HG03280 (cell line): ENCODE results near the gene OLA1.
"Not testable (repeated sequence)": the region's sequence is repeated elsewhere in the genome, so short reads cannot be mapped to it uniquely, and the experiment has no call there.

Source experiments
- ATAC-seq: cut with Tn5 transposase; IDR thresholded peaks from one replicate; pipeline ENCODE4 v1.9.1; 2021; ENCODE audit warnings: mild to moderate bottlenecking, moderate library complexity; ENCODE audit not compliant: unreplicated experiment

Gene OLA1

DNA sequence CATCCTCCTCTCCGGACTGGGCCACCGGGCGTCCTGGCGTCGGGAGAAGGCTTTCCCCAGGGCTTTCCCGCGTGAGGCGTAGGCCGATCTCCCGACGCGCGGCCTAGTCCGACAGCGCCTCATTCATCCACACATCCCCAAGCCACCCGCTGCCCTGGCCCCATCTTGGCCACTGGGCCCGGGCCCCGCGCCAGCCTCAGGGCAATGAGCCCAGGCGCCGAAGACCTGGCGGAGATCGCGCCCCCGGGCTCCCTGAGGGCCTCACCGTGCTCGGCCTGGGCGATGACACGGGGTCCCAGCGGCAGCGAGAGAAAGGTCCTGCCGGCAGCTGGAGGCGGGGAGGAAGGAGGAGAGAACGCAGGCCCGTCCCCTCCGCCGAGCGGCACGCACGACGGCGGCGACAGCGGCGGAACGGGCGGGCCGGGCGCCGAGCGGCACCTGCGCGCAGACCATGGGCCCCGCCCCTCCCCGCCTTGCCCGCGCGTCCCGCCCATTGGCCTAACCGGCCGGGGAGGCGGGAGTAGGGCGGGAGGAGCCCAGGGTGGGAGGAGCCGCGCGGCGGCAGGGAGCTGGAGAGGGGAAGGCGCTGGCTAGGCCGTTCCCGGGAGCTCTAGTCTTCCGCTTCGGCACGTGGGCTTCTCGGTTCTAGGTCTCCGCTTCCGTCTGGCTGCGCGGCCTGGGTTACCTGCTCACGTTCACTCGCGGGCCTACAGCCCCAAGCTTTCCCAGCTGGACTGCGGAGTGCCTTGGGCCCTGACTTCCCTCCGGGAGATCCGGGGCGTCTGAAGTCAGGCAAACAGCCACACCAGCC, at the start of gene OLA1:
Gene OLA1 (minus strand): TSS at position 346 of the 811 bp plus-strand sequence. CDS start 1,717 bp downstream, outside the sequence.
- ATAC-seq = peak; percentile 97

DNA sequence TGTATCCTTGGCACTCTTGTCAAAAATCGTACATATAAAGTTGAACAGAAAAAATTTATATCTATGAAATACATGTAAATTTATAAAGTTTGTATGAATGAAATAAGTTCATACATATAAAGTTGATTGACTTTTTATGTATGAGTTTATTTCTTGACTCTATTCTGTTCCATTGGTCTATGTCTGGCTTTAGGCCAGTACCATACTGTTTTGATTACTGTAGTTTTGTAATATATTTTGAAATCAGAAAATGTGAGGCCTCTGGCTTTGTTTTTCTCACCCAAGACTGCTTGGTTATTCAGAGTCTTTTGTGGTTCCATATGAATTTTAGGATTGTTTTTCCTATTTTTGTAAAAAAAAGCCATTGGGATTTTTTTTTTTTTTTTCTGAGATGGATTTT, 44.6 kb upstream of the OLA1 start:
- ATAC-seq = no peak

DNA sequence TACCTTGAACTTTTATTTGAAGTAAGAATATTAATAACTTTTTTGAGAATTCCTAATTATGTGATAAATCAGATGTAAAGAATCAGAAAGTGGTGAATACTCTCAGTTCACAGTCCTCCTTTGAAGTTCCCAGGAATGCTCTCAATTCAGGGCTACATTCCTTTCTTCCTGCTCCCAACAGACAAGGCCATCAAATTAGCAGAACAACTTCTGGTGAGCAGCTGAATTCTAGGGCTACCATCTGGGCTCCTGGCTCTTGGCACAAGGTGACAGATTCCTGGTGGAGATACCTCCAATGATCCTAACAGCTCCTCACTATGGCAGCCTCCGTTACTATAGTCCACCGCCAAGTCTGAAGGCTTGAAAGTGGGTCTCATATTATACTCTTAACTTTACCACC, 37.8 kb upstream of the OLA1 start:
- ATAC-seq = no peak

DNA sequence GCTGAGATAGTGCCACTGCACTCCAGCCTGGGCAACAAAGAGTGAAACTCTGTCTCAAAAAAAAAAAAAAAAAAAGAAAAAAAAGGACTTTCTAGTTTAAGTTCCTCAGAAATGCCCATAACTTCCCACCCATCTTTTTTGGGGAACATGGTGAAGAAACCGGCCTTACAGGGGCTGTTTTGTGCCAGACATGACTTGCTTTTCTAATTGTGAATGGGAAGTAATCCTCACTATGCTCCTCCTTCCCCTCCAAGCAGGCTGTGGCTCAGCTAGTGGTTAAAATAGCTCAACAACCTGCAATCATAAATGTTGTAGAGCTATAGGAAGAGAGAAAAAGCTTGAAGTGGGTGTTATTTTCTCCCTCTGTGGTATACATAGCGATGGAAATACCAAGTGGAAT, 34.1 kb upstream of the OLA1 start:
- no peak for ATAC-seq

DNA sequence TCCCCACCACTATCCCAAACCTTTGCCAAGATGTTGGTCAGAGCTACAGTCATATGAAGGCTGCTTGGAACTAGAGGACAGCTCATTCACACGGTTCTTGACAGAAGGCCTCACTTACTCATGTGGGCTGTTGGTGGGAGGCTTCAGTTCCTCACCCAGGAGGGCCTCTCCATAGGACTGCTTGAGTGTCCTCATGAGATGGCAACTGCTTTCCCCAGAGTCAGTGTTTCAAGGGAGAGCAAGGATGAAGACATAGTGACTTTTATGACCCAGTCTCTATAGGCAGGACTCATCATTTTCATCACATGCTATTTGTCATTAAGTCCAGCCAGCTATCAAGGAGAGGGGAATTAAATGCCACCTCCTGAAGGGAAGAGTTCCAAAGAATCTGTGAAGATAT, 33.4 kb upstream of the OLA1 start:
- ATAC-seq = no peak

DNA sequence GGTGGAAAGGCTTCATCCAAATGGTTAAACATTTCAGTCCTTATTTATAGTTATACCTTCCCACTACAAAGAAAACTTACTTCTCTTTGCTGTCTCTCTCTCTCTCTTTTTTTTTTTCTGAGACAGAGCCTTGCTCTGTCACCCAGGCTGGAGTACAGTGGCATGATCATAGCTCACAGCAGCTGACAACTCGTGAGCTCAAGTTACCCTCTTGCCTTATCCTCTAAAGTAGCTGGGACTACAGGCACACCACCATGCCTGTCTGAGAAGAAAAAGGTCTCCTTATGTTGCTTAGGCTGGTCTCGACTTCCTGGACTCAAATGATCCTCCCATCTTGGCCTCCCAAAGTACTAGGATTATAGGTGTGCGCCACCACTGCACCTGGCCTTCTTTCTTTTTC, 32.3 kb upstream of the OLA1 start:
- no peak for ATAC-seq

DNA sequence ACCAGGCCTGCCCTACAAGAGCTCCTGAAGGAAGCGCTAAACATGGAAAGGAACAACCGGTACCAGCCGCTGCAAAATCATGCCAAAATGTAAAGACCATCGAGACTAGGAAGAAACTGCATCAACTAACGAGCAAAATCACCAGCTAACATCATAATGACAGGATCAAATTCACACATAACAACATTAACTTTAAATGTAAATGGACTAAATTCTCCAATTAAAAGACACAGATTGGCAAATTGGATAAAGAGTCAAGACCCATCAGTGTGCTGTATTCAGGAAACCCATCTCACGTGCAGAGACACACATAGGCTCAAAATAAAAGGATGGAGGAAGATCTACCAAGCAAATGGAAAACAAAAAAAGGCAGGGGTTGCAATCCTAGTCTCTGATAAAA, 21.9 kb upstream of the OLA1 start:
- not testable (repeated sequence) for ATAC-seq

DNA sequence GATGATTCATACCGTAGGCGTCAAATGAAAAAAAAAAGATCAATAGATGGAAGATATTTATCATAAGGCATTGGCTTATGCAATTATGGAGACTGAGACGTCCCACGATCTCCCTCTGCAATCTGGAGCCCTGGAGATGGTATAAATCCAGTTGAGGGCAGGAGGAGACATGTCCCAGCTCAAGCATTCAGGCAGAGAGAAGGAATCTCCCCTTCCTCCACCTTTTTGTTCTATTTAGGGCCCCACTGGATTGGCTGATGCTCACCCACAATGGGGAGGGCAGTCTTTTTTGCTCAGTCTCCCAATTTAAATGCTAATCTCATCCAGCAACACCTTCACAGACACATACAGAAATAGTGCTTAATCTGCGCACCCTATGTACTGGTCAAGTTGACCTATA, 18.0 kb upstream of the OLA1 start:
- no peak for ATAC-seq

DNA sequence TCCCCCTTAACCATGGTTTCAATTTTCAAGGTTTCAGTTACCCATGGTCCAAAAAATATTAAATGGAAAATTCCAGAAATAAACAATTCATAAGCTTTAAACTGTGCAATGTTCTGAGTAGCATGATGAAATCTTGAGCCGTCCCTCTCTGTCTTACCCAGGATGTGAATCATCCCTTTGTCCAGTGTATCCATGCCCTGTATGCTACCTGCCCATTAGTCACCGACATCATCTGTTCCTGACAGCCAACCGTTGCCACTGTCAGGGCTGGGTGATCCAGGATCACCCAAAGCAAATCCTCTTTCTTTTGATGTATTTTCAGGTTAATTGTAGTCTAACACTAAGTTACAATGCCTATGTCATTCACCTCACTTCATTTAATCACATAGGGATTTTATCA, 15.7 kb upstream of the OLA1 start:
- no peak for ATAC-seq

DNA sequence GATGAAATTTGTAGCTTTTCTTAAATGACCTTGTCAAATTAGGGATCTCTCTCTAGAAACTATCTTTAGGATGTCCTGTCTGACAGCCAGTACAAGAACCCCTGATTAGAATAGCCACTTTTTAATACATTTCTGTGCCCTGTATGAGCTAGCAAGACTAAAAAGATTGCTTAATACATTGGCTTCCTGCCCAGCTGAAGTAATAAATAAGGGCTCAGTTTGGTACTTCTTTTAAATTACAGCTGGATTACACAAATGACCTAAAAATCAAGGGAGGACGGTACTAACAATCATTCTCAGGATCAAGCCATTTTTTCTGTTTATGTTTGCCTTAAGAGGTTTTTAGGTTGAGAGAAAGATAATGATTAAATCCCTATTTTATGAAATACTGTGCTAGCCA, 11.6 kb upstream of the OLA1 start:
- ATAC-seq = no peak

DNA sequence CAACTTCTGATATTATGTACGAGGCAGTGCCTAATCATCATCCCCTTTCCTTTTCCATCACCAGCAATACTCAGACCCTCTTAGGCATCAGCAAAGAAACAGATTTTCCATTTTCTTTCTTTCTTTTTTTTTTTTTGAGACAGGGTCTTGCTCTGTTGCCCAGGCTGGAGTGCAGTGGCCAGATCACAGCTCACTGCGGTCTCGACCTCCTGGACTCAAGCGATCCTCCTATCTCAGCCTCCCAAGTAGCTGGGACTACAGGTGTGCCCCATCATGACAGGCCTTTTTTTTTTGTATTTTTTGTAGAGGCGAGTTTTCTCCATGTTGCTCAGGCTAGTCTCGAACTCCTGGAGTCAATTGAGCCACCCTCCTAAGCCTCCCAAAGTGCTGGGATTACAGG, 5.9 kb upstream of the OLA1 start:
- no peak for ATAC-seq

DNA sequence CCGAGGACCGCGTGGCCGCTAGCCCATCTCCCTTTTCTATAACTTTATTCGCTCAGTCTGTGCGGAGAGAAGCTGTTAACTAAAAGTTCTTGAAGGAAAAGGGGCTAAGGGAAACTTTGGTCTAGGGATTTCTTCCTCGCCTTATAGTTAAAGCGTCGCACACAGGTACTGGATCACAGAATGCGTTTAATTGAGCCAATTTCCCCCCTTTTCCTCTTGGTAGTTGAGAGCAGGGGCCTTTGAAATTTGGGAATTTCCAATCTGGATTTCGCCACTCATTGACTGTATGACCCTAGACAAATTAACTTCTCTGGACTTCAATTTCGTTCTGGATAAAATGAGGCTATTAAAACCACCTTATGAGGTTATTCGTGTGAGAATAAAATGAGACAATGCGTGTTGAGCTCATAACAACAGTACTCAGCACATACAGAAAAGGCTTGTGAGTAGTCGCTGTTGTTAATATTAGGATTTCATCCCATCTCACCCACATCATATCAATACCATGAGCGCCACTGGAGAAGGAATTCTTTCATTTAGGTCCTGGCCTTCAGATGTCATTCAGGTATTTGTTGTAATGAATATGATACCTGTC, 763 bp upstream of the OLA1 start:
- no peak for ATAC-seq

DNA sequence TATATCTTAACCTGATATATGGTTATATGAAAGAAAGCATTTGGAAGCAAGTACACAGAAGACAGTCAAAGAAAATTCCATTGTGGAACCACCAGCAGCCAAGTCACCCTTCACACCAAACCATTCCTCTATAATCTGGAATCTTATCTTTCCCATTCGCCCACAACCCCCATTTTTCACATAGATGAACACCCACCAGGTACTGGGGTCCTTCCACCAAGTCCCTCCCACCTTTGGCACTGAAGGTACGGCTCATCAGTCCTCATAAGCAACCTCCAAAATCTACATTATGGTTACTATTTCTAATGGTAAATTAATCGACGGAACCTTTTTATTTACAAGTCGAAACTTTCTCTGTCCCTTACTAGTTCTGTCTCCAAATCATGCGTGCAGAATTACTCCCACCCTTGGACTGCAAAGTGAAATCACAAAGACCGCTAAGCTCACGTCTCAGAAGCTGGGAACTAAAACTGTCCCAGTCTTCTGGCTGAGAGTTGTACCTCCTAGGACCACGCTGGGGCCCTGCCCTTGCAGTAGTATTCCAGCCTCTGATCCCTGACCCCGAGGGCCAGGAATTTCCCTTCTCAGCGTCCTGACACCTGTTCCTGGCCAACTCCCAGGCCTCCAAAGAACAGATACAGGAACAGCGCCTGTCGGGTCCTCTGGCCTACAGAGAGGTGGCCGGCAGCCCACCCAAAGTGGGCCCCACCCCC, 702 bp downstream of the OLA1 start:
- peak; percentile 13 for ATAC-seq

DNA sequence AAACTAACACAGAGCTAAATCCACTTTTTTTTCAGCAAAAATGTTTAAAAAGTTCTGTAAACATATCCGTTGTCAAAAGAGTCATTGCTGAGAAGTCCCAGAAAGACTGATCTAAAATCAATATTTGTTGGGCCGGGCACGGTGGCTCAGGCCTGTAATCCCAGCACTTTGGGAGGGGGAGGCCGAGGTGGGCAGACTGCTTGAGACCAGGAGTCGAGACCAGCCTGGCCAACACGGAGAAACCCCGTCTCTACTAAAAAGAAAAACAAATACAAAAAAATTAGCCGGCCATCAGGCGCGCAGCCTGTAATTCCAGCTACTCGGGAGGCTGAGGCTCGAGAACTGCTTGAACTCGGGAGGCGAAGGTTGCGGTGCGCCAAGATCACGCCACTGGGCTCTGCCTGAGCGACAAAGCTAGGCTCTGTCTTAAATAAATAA, 1.4 kb downstream of the OLA1 start:
- ATAC-seq = no peak

DNA sequence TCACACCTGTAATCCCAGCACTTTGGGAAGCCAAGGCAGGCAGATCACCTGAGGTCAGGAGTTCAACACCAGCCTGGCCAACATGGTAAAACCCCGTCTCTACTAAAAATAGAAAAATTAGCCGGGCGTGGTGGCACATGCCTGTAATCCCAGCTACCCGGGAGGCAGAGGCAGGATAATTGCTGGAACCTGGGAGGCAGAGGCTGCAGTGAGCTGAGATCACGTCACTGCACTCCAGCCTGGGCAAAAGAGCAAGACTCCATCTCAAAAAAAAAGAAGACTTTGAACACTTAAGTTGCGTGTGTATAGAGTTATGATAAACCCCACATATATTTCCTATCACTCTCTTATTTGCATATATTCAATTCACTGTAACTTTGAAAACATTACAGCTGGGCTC, 2.7 kb downstream of the OLA1 start:
- not testable (repeated sequence) for ATAC-seq

DNA sequence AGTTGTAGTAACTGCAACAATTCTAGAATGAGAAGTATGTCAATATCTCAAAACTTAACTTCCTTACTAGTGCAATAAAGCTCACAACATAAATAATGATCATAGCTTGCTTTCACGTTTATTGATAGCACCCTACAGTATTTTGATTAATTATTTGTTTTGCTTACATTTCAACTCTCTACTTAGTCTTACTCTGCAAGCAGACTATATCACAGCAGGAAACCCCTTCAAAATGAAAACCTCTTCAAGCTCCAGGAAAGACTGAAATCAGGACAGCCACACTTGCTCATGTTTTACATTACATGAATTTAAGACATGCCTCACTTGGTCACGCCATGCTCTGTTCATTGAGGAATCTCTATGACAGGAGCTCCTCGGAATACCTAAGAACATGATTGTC, 3.3 kb downstream of the OLA1 start:
- no peak for ATAC-seq

DNA sequence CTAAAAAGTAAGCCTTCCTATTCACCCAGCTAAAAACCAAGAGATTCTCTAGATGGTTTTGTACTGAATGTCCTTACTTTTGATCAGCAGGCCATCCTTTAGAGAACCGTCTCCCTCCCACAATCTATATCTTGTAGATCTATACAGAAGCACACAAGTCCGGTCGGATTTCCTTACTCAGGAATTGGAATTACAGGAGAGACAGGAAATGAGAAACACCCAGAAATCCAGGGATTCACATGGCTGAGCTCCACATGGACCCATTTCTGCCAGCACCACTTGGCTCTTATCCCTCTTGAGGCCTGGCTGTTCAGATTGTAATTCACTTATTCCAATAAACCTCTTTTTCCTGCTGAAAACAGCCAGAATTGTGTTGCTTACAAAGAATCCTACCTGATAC, 4.5 kb downstream of the OLA1 start:
- no peak for ATAC-seq

DNA sequence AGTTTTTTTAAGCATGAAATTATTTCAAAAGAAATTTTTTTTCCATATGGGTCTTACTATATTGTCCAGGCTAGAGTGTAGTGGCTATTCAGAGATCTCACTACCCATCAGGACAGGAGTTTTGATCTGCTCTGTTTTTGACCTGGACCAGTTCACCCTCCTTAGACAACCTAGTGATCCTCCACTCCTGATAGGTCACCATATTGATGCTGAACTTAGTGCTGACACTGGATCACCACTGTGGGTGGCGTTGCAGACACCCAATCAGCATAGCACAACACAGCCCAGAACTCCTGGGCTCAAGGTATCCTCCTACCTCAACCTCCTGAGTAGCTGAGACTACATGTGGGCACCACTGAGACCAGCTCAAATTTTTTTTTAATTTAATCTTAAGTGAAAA, 8.2 kb downstream of the OLA1 start:
- no peak for ATAC-seq

DNA sequence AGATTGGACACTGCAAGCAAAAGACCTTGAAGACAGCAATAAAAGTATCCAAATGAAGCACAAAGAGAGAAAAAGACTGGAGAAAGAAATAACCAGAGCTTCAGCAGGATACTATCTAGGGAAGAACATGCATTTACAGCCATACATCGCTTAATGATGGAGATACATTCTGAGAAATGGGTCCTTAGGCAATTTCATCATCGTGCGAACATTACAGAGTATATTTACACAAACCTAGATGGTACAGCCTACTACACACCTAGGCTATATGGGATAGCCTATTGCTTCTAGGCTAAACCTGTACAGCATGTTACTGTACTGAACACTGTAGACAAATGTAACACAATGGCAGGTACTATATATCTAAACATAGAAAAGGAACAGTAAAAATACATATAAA, 11.9 kb downstream of the OLA1 start:
- ATAC-seq = no peak

DNA sequence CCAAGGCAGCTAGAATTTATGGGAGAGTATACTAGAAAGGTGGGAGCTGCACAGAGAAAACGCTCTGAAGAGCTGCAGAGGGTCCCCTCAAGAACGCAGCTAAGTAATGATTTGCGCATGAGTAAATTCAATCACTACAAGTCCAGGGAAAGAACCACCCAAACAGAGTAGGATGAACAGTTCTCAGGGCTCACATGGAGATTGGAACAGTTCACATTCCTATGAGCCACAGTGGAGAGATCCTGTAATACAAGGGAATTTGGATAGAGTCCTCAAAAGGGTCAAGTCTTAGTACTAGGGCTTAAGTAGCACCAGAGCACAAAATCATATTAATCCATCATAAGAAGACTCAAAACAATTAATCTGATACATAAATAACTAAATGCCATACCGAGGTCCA, 12.7 kb downstream of the OLA1 start:
- no peak for ATAC-seq

DNA sequence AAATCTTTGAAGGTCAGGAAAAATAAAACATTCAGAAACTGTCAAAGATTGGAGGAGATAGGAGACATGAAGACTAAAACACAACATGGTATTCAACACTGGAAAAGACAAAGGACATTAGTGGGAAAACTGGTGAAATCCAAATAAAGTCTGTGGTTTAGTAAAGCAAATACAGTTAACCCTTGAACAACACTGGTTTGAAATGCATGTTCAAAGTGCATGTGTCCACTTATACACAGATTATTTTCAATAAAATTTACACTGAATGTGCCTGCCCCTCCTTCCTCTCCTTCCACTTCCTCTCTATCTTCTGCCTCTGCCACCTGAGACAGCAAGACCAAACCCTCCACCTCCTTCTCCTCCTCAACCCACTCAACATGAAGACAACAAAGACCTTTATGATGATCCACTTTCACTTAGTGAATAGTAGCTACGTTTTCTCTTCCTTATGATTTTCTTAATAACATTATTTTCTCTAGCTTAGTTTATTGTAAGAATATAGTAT, 14.5 kb downstream of the OLA1 start:
- ATAC-seq = no peak

DNA sequence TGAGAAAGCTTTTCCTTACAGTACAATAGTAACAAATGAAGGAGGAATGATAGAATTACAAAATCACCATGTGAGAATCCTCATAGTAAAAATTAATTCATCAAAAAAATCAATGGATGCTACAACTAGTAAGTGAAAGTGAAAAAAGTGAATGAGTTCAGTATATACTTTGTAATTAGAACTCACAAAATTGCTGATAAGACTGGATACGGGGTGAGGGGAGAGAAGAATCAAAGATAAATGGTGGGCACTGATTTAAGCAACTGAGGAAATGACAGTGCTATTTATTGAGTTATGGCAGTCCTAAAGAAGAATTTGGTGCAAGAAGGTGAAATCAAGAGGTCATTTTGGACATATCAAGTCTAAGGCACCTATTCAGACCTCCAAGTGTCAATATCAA, 20.6 kb downstream of the OLA1 start:
- no peak for ATAC-seq
